HG03342 (cell line): ENCODE data around the gene TAF12.
A peak's percentile ranks its signal among the peaks of the same experiment; 100 is the strongest.
"Not testable (repeated sequence)": the region's sequence is repeated elsewhere in the genome, so short reads cannot be mapped to it uniquely, and the experiment has no call there.

Experiments used
- ATAC-seq: cut with Tn5 transposase; IDR thresholded peaks from one replicate; pipeline ENCODE4 v1.9.1; 2021; ENCODE audit warnings: mild to moderate bottlenecking, moderate library complexity; ENCODE audit not compliant: unreplicated experiment

Gene TAF12

GRCh38 chr1:28642847-28643635 lies at the start of gene TAF12:
Gene TAF12, minus strand, starts transcription at chr1:28643067. Its CDS starts 20,986 bp downstream, at chr1:28622081.
- ATAC-seq = peak; percentile 69

GRCh38 chr1:28691627-28692026 lies 48.8 kb upstream of the TAF12 start:
- ATAC-seq = not testable (repeated sequence)

- ATAC-seq = no peak
Measured at GRCh38 chr1:28684937-28685336, 42.1 kb upstream of the TAF12 start.

- no peak for ATAC-seq
Measured at GRCh38 chr1:28682840-28683239, 40.0 kb upstream of the TAF12 start.

- ATAC-seq = no peak
Measured at GRCh38 chr1:28680151-28680550, 37.3 kb upstream of the TAF12 start.

GRCh38 chr1:28675924-28676257 lies 33.0 kb upstream of the TAF12 start:
- ATAC-seq = no peak

- not testable (repeated sequence) for ATAC-seq
Measured at GRCh38 chr1:28672971-28673370, 30.1 kb upstream of the TAF12 start.

- no peak for ATAC-seq
Measured at GRCh38 chr1:28671254-28671780, 28.4 kb upstream of the TAF12 start.

GRCh38 chr1:28668956-28669723 lies 26.3 kb upstream of the TAF12 start:
- peak; percentile 47 for ATAC-seq

- peak; percentile 74 for ATAC-seq
Measured at GRCh38 chr1:28668191-28668955, 25.5 kb upstream of the TAF12 start, which contains the start of gene GMEB1. Gene GMEB1, plus strand, starts transcription at chr1:28668784. Its CDS starts 14,829 bp downstream, at chr1:28683613.

- ATAC-seq = no peak
Measured at GRCh38 chr1:28666806-28667205, 23.9 kb upstream of the TAF12 start.

- ATAC-seq = no peak
Measured at GRCh38 chr1:28663871-28664470, 21.1 kb upstream of the TAF12 start.

GRCh38 chr1:28656335-28656734 lies 13.5 kb upstream of the TAF12 start:
- ATAC-seq = no peak

GRCh38 chr1:28655448-28656311 lies 12.8 kb upstream of the TAF12 start:
- ATAC-seq = not testable (repeated sequence)

GRCh38 chr1:28653870-28654269 lies 11.0 kb upstream of the TAF12 start:
- ATAC-seq = not testable (repeated sequence)

GRCh38 chr1:28653063-28653462 lies 10.2 kb upstream of the TAF12 start:
- ATAC-seq = not testable (repeated sequence)

GRCh38 chr1:28648474-28649198 lies 5.8 kb upstream of the TAF12 start, which contains the start of gene RNU11:
Gene RNU11, plus strand, starts transcription at chr1:28648600.
- ATAC-seq = peak; percentile 58

- ATAC-seq = peak; percentile 52
Measured at GRCh38 chr1:28648008-28648473, 5.2 kb upstream of the TAF12 start.

GRCh38 chr1:28646040-28646439 lies 3.2 kb upstream of the TAF12 start:
- ATAC-seq = no peak
